GM12872 (cell line): ENCODE measurements around the gene JPT1.

ENCODE experiments used
- CTCF ChIP-seq: IDR thresholded peaks from 3 replicates; pipeline ENCODE4 v1.5.1; 2011; ENCODE audit warnings: low read depth, mild to moderate bottlenecking, low read length, moderate library complexity; ENCODE audit not compliant: insufficient read depth

JPT1 gene

DNA sequence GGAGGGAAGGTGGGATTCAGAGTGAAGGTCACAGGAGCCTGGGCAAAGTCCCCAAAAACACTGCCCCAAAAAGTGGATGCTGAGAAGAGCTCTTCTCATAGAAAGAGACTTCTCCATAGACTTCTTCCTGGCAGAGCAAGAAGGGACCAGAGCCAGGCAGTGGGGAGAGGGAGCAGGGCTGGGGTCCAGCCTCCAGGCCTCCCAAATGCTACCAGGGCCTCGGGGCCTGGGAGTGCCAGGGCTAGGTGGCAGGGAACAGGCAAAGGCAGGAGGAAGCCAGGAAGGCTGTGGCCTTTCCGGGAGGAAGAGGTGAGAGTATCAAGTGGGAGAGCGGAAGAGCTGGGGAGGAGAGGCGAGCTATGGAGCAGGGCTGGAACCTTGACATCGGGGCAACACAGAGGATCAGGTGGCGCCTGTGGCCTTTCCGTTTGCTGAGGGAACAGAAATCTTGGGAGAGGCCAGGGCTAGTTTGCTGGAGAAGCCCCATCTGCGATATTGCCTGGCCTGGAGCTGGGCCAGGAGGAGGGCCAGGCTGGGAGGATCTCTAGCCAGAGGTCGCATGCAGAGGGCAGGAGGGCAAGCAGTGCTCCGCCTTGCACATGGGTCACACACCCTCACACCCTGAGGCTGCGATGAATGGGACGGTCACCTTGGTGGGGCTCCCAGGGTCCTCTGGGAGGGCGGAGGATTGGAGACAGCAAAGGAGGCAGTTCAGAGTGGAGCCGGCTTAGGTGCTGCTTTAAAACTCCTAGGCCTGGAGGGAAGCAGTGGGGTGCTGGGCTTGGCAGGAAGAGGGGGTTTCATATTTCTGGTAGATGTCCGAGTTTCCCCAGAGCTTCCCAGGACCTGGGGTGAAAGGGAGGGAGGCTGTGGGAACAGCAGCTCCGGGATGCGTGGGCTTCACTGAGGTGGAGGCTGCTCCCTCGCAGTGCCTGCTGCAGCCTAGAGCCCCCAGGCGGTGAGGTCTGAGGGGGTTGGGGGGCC is 63.1 kb downstream of the JPT1 start:
- TF ChIP-seq CTCF: no peak

GRCh38 chr17:75088465-75089417 is 65.6 kb downstream of the JPT1 start:
- TF ChIP-seq CTCF: no peak

GRCh38 chr17:75087558-75088453 is 66.5 kb downstream of the JPT1 start, which contains the start of gene SLC16A5:
Gene SLC16A5, plus strand, starts transcription at chr17:75087954. Its CDS starts 5,683 bp downstream, at chr17:75093637.
- no peak for TF ChIP-seq CTCF

GRCh38 chr17:75087182-75087557 is 67.1 kb downstream of the JPT1 start:
- TF ChIP-seq CTCF: no peak

- no peak for TF ChIP-seq CTCF
These were observed 67.7 kb downstream of the JPT1 start for GRCh38 chr17:75086496-75087181.
